Activated CD8-positive, alpha-beta T cell treated with anti-CD3 and anti-CD28 coated beads for 36 hours (primary cell): ENCODE data around the gene HLTF. TPM values are rescaled to one million over a fixed set of nuclear protein-coding genes. Genes with fewer than 3 reads are reported as not detected.

Experiments
- total RNA-seq, 2 experiments: library from RNA; stranded (reverse); gene quantifications; one replicate each; pipeline ENCODE4 v1.2.3, GENCODE V29; 2021

Gene HLTF
- total RNA-seq, 2 experiments from 2014 or later: 20.7 to 23.8 TPM

Other genes with a start within 250 kb of the HLTF start
- not detected for gene CPA3, start 221.2 kb downstream of the HLTF start, total RNA-seq
- gene GYG1, start 95.0 kb downstream of the HLTF start, total RNA-seq: 10 to 100 TPM; 16.0 to 18.3 TPM
- gene HPS3, start 43.1 kb upstream of the HLTF start, total RNA-seq: 10 to 100 TPM; 16.4 to 18.2 TPM
- not detected for gene CP, start 135.3 kb upstream of the HLTF start, total RNA-seq
- not detected for gene TM4SF18, start 247.1 kb upstream of the HLTF start, total RNA-seq